PC-9 (cell line): Measurements from ENCODE around the gene KIF1C. TPM values are rescaled to one million over a fixed set of nuclear protein-coding genes. Genes with fewer than 3 reads are reported as not detected.

Experiments
- BruUV-seq: library from RNA; stranded (reverse); fragments of 400-500 nt; replicated peaks from 2 replicates; lab custom pipeline; 2021; lab: Mats Ljungman, UMichigan
- CTCF ChIA-PET: fragments of 300-600 bp; sonication (Branson Sonifier 250); formaldehyde crosslinking; loops from one replicate; lab custom pipeline; 2022; ENCODE audit warnings: antibody characterized with exemption; lab: Charles Lee
- POLR2A ChIA-PET: fragments of 300-600 bp; sonication (Branson Sonifier 250); formaldehyde crosslinking; loops from one replicate; lab custom pipeline; 2022; ENCODE audit warnings: antibody characterized with exemption; ENCODE audit not compliant: unreplicated experiment; lab: Charles Lee
- DNase-seq, 2 experiments: peaks; one replicate each; pipeline versions ENCODE4 v3.0.0 to v3.0.0-alpha.2; 2015 to 2022; ENCODE audit warnings: mixed read lengths in 1 of 2
- H2AFZ ChIP-seq: fragments of 200-600 bp; sonication (generic); 2 replicates; pipeline ENCODE4 v1.8.1; 2017; ENCODE audit warnings: antibody characterized with exemption
- H3F3A ChIP-seq: fragments of 200-600 bp; sonication (generic); 2 replicates; pipeline ENCODE4 v1.8.1; 2017; ENCODE audit warnings: antibody characterized with exemption, mild to moderate bottlenecking, low read depth; ENCODE audit not compliant: insufficient read depth
- H3K27ac ChIP-seq: fragments of 200-600 bp; sonication (generic); 2 replicates; pipeline ENCODE4 v1.6.1; 2016; ENCODE audit warnings: mixed run types
- H3K27me3 ChIP-seq: fragments of 200-600 bp; sonication (generic); 2 replicates; pipeline ENCODE4 v1.6.1; 2016; ENCODE audit warnings: low read depth, mixed run types; ENCODE audit not compliant: insufficient read depth
- H3K36me3 ChIP-seq: fragments of 200-600 bp; sonication (generic); 2 replicates; pipeline ENCODE4 v1.6.1; 2016; ENCODE audit warnings: low read depth, mixed run types
- H3K4me1 ChIP-seq: fragments of 200-600 bp; sonication (generic); replicated peaks from 2 replicates; pipeline ENCODE4 v1.6.1; 2016; ENCODE audit warnings: mixed run types; ENCODE audit not compliant: insufficient read depth
- H3K4me2 ChIP-seq: fragments of 200-600 bp; sonication (generic); 2 replicates; pipeline ENCODE4 v1.6.1; 2017; ENCODE audit warnings: mixed run types
- H3K4me3 ChIP-seq: fragments of 200-600 bp; sonication (generic); 2 replicates; pipeline ENCODE4 v1.6.1; 2016; ENCODE audit warnings: mixed run types
- H3K79me2 ChIP-seq: fragments of 200-600 bp; sonication (generic); 2 replicates; pipeline ENCODE4 v1.6.1; 2017; ENCODE audit warnings: low read depth, mixed run types
- H3K9me2 ChIP-seq: fragments of 200-600 bp; sonication (generic); 2 replicates; pipeline ENCODE4 v1.8.1; 2017; ENCODE audit warnings: mild to moderate bottlenecking; ENCODE audit not compliant: insufficient read depth
- H3K9me3 ChIP-seq: fragments of 200-600 bp; sonication (generic); 2 replicates; pipeline ENCODE4 v1.8.1; 2016; ENCODE audit warnings: low read depth; ENCODE audit not compliant: insufficient read depth
- H4K20me1 ChIP-seq: fragments of 200-600 bp; sonication (generic); 2 replicates; pipeline ENCODE4 v1.8.1; 2017; ENCODE audit not compliant: insufficient read depth
- EZH2 ChIP-seq: fragments of 200-600 bp; sonication (generic); IDR thresholded peaks from 2 replicates; pipeline ENCODE4 v1.8.0; 2017; ENCODE audit warnings: antibody characterized with exemption, low read depth
- intact Hi-C: fragments of 100-400 bp; cut with micrococcal nuclease; formaldehyde crosslinking; loops from one replicate; pipeline ENCODE4 v1.10.0; 2022; ENCODE audit not compliant: unreplicated experiment
- total RNA-seq: library from RNA; stranded (reverse); gene quantifications from 2 replicates; pipeline ENCODE4 v1.2.3, GENCODE V29; 2021
- TF ChIP-seq, protein P1 (sequence below): fragments of 200-600 bp; sonication (generic); conservative IDR thresholded peaks from 2 replicates; pipeline ENCODE4 v1.6.1; 2017; ENCODE audit warnings: mixed run types, antibody characterized with exemption, mild to moderate bottlenecking, moderate library complexity

The KIF1C gene
- total RNA-seq, 1 experiment from 2014 or later = 215 TPM

DNA sequence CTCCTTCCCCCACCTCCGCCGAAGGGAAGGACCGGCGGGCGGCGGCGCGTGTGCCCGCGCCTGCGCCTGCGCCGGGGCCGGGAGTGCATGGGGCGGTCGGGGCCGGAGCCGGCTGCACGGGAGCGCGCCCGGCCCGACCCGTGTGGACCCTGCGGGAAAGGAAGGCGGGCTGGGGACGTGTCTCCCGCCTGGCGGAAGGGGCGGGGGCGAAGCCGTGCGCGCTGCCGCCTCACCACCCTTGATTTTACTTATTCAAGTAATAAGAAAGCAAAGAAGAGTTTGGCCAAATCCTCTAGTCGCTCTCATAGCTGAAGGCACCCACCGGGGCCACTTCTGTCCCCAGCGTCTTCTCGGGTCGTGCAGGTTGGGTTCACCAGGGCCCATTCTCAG is 48.8 kb upstream of the KIF1C start:
- H3K4me2 ChIP-seq = peak overlapping the region; percentile 84
- TF ChIP-seq EZH2 = no peak
- TF ChIP-seq, protein P1, sequence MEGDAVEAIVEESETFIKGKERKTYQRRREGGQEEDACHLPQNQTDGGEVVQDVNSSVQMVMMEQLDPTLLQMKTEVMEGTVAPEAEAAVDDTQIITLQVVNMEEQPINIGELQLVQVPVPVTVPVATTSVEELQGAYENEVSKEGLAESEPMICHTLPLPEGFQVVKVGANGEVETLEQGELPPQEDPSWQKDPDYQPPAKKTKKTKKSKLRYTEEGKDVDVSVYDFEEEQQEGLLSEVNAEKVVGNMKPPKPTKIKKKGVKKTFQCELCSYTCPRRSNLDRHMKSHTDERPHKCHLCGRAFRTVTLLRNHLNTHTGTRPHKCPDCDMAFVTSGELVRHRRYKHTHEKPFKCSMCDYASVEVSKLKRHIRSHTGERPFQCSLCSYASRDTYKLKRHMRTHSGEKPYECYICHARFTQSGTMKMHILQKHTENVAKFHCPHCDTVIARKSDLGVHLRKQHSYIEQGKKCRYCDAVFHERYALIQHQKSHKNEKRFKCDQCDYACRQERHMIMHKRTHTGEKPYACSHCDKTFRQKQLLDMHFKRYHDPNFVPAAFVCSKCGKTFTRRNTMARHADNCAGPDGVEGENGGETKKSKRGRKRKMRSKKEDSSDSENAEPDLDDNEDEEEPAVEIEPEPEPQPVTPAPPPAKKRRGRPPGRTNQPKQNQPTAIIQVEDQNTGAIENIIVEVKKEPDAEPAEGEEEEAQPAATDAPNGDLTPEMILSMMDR = no peak
- no peaks in the 10 kb centered on the region for H3K27me3 ChIP-seq
- ChIA-PET CTCF (interaction anchor here (0.6 kb wide), 1 partner anchor 156 kb away, joined by 3 read pairs; no protein-coding TSS in a partner anchor), POLR2A (interaction anchor here (0.6 to 3.0 kb wide), 4 partner anchors 9 to 269 kb away, joined by 3 to 42 read pairs (median 8); partner anchors contain the start of genes RNF167, SLC25A11 and SPAG7)
- TSS peak; percentile 7 for BruUV-seq
- H3K27ac ChIP-seq = peak overlapping the region; percentile 99
- peaks cover 39% of the 10 kb centered on the region for H3K4me1 ChIP-seq
- peaks cover 51% of the 10 kb centered on the region for H3K79me2 ChIP-seq
- peak overlapping the region; percentile 74 for H2AFZ ChIP-seq
- H3K9me2 ChIP-seq = no peaks in the 10 kb centered on the region
- peaks cover 21% of the 10 kb centered on the region for H3K36me3 ChIP-seq
- intact Hi-C loops = loop anchor here (1.0 to 10.0 kb wide), 6 partner anchors 9 to 239 kb away; partner anchors contain the start of genes ARRB2, INCA1, KIF1C and MINK1
- peak overlapping the region; percentile 99 for H3K4me3 ChIP-seq
- no peaks in the 10 kb centered on the region for H3K9me3 ChIP-seq
- H3F3A ChIP-seq = peaks cover 78% of the 10 kb centered on the region
- peaks cover 34% of the 10 kb centered on the region for H4K20me1 ChIP-seq
- DNase-seq = peak; percentile 71 to 92

- Histone ChIP-seq H3K4me2 (peak overlapping the region; percentile 84), H3K36me3 (peaks cover 21% of the 10 kb centered on the region), H2AFZ (peak overlapping the region; percentile 74), H3K79me2 (peaks cover 46% of the 10 kb centered on the region), H3K4me1 (peaks cover 39% of the 10 kb centered on the region), H3K27me3 (no peaks in the 10 kb centered on the region), H3K9me2 (no peaks in the 10 kb centered on the region), H3K9me3 (no peaks in the 10 kb centered on the region), H3K27ac (peak overlapping the region; percentile 99), H3K4me3 (peak overlapping the region; percentile 99), H3F3A (peaks cover 72% of the 10 kb centered on the region), H4K20me1 (peaks cover 30% of the 10 kb centered on the region)
- POLR2A ChIA-PET = interaction anchor here (0.6 to 3.0 kb wide), 4 partner anchors 18 to 270 kb away, joined by 3 to 42 read pairs (median 6); partner anchors contain the start of gene SPAG7
- DNase-seq = peak; percentile 73 to 94
- intact Hi-C loops = loop anchor here (1.0 to 10.0 kb wide), 5 partner anchors 9 to 239 kb away; partner anchors contain the start of genes ARRB2, MINK1, RNF167 and SLC25A11
- CTCF ChIA-PET = interaction anchor here (0.6 to 0.9 kb wide), 3 partner anchors 15 to 470 kb away, joined by 3 read pairs; partner anchors contain the start of genes NUP88 and RPAIN
- TF ChIP-seq, protein P1 = no peak
- no peak for TF ChIP-seq EZH2
- no TSS peak for BruUV-seq
Observed at GRCh38 chr17:4949321-4950074, 48.3 kb upstream of the KIF1C start.

DNA sequence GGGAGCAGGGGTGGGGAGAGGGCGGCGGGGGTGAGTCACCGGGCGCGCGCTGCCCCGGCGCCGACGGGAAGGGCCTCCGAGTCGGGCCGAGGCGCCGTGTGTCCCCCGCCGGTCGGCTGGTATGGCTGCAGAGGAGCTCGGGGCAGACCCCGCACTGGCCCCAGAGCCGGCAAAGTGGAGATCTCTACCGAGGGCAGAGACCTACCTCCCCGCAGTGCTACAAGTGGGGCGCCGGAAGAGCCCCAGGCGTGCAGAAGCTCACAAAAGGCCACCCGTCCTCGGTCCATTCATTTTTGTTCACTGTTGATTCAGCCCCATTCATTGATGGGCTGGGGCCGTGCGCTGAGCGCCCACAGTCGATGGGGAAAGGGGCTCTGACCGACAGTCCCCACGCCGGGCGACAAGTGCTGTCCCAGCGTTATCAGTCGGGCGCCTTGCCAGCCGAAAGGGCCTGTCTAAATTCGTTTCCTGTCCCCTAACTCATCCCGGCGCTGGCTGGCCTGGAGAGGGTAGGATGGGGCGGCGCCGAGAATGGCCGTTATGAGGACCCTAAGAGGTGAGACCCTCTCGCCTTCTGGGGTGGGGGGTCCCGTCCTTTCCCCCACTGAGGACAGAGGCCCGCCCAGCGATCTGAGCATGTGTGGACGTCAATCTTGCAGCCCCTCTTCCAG is 47.5 kb upstream of the KIF1C start:
- POLR2A ChIA-PET = interaction anchor here (0.7 kb wide), 1 partner anchor 160 kb away, joined by 9 read pairs; no protein-coding TSS in a partner anchor
- peak in 1 of 2 experiments; percentile 53 for DNase-seq
- peaks cover 24% of the 10 kb centered on the region for H4K20me1 ChIP-seq

More for the DNA sequence above, 47.5 kb upstream of the KIF1C start:
- peak overlapping the region; percentile 98 for H2AFZ ChIP-seq
- H3K27ac ChIP-seq = peak overlapping the region; percentile 99
- intact Hi-C loops = no loop called here
- H3K9me3 ChIP-seq = no peaks in the 10 kb centered on the region
- peaks cover 17% of the 10 kb centered on the region for H3K36me3 ChIP-seq
- H3K4me3 ChIP-seq = peak overlapping the region; percentile 78
- peak overlapping the region; percentile 84 for H3K4me2 ChIP-seq
- TF ChIP-seq EZH2 = no peak
- TF ChIP-seq, protein P1 = no peak
- H3K9me2 ChIP-seq = no peaks in the 10 kb centered on the region
- CTCF ChIA-PET = interaction anchor here (0.6 to 0.9 kb wide), 2 partner anchors 15 to 469 kb away, joined by 3 read pairs; partner anchors contain the start of genes NUP88 and RPAIN
- H3K79me2 ChIP-seq = peaks cover 39% of the 10 kb centered on the region
- peaks cover 65% of the 10 kb centered on the region for H3F3A ChIP-seq
- H3K4me1 ChIP-seq = peaks cover 33% of the 10 kb centered on the region
- TSS peak; percentile 69 for BruUV-seq
- H3K27me3 ChIP-seq = no peaks in the 10 kb centered on the region
